HepG2 (cell line): ENCODE measurements around the gene MTSS2. TPM values are rescaled to one million over a fixed set of nuclear protein-coding genes. Genes with fewer than 3 reads are reported as not detected.

Experiments
- AHDC1 ChIP-seq: sonication (generic); formaldehyde crosslinking; IDR thresholded peaks from 2 replicates; pipeline ENCODE4 v1.5.1; 2020; ENCODE audit warnings: mild to moderate bottlenecking, missing genetic modification reagents, borderline replicate concordance
- AHR ChIP-seq: IDR thresholded peaks from 2 replicates; pipeline ENCODE4 v1.6.1; 2018; ENCODE audit warnings: missing genetic modification reagents, missing compliant biosample characterization
- ARID5B ChIP-seq: IDR thresholded peaks from 2 replicates; pipeline ENCODE4 v1.4.0; 2020; ENCODE audit warnings: mild to moderate bottlenecking, missing genetic modification reagents
- CTCF ChIP-seq: sonication (generic); formaldehyde crosslinking; IDR thresholded peaks from 2 replicates; pipeline ENCODE4 v1.5.0; 2020; ENCODE audit warnings: mild to moderate bottlenecking, missing genetic modification reagents, moderate library complexity
- ONECUT2 ChIP-seq: sonication (generic); formaldehyde crosslinking; IDR thresholded peaks from 2 replicates; pipeline ENCODE4 v1.4.0; 2020; ENCODE audit warnings: missing genetic modification reagents
- SAFB2 ChIP-seq: sonication (generic); formaldehyde crosslinking; IDR thresholded peaks from 2 replicates; pipeline ENCODE4 v1.5.1; 2020; ENCODE audit warnings: missing genetic modification reagents, low read depth, mild to moderate bottlenecking, borderline replicate concordance
- TAF1 ChIP-seq: sonication (generic); formaldehyde crosslinking; IDR thresholded peaks from 2 replicates; pipeline ENCODE4 v1.4.0; 2020; ENCODE audit warnings: missing genetic modification reagents
- TBX2 ChIP-seq: sonication (generic); formaldehyde crosslinking; IDR thresholded peaks from 2 replicates; pipeline ENCODE4 v1.5.0; 2020; ENCODE audit warnings: missing genetic modification reagents, mild to moderate bottlenecking, borderline replicate concordance
- YEATS2 ChIP-seq: sonication (generic); formaldehyde crosslinking; IDR thresholded peaks from 2 replicates; pipeline ENCODE4 v1.4.0; 2020; ENCODE audit warnings: missing genetic modification reagents, borderline replicate concordance
- ZNF12 ChIP-seq: sonication (generic); formaldehyde crosslinking; IDR thresholded peaks from 2 replicates; pipeline ENCODE4 v1.5.0; 2020; ENCODE audit warnings: missing genetic modification reagents
- ZNF784 ChIP-seq: sonication (generic); formaldehyde crosslinking; IDR thresholded peaks from 2 replicates; pipeline ENCODE4 v1.5.1; 2020; ENCODE audit warnings: missing genetic modification reagents, mild to moderate bottlenecking, borderline replicate concordance
- ZNF816 ChIP-seq: sonication (generic); formaldehyde crosslinking; IDR thresholded peaks from 2 replicates; pipeline ENCODE4 v1.8.0; 2022; ENCODE audit warnings: missing genetic modification reagents, mild to moderate bottlenecking, borderline replicate concordance
- ZUFSP ChIP-seq: sonication (generic); formaldehyde crosslinking; IDR thresholded peaks from 2 replicates; pipeline ENCODE4 v1.9.0; 2021; ENCODE audit warnings: missing genetic modification reagents, mild to moderate bottlenecking, borderline replicate concordance
- polyA plus RNA-seq, 8 experiments: library from polyadenylated mRNA; depleted of rRNA in 3 of 8; stranded (reverse) in 7 of 8; unstranded in 1 of 8; fragments of >200 nt; fragmentation: Illumina TruSeq in 4 of 8; extraction: Trizol in 4 of 8; gene quantifications; 2 replicates each; pipeline versions ENCODE4 v1.2.1 to v1.2.3, GENCODE V29; 2011 to 2016; ENCODE audit warnings: low read depth in 4 of 8, missing spikeins in 1 of 8, mixed read lengths in 1 of 8; ENCODE audit not compliant: insufficient read depth in 1 of 8
- total RNA-seq, 5 experiments: library from RNA; depleted of rRNA; stranded (reverse); fragments of >200 nt; fragmentation: Illumina TruSeq; extraction: Trizol; gene quantifications; 2 replicates each; pipeline ENCODE4 v1.2.3, GENCODE V29; 2016; ENCODE audit warnings: low read depth in 1 of 5

Gene MTSS2
- total and polyA plus RNA-seq, 2 of the 13 experiments (the other 11 are each of a cell fraction or from before 2014, with no cell fraction given) = 132 to 242 TPM

GRCh38 chr16:70725024-70725911 is 39.4 kb upstream of the MTSS2 start (continued):
- TF ChIP-seq ZNF816 (peak; percentile 83), TAF1 (CRISPR knock-in tag) (peak; percentile 81; the same call in 1 of the 2 replicates), YEATS2 (CRISPR knock-in tag) (peak; percentile 40), ARID5B (peak; percentile 91), TBX2 (peak; percentile 96; the same call in 1 of the 2 replicates), ZUFSP (CRISPR knock-in tag) (no peak), ONECUT2 (CRISPR knock-in tag) (peak; percentile 21; the same call in 1 of the 2 replicates), AHR (CRISPR knock-in tag) (peak; percentile 16; the same call in 1 of the 2 replicates), ZNF12 (CRISPR knock-in tag) (0 out of 2 replicates have a peak, but pooled peaks have one; percentile 37), AHDC1 (CRISPR knock-in tag) (peak; percentile 61), SAFB2 (CRISPR knock-in tag) (peak; percentile 89; the same call in 1 of the 2 replicates), ZNF784 (CRISPR knock-in tag) (peak; percentile 65), CTCF (no peak)
